ENCODE measurements around the gene NUAK2.

GRCh38 chr1:205344066-205344928, 22.8 kb upstream of the NUAK2 start:
- TF ChIP-seq POLR2AphosphoS5 (IDR thresholded peaks at IDR 0.05; ENCODE audit: low read depth, low read length) (no peak), REST (IDR thresholded peaks at IDR 0.05; ENCODE audit: insufficient read depth in 1 of 2, low read depth in 2 of 2, low read length in 2 of 2) (no peak)
